Measurements from ENCODE around the gene SNTN. TPM values are rescaled to one million over a fixed set of nuclear protein-coding genes. Genes with fewer than 3 reads are reported as not detected.

The SNTN gene
- not detected for total RNA-seq
- polyA plus RNA-seq (2013, experiment 1 of 2): not detected
- polyA plus RNA-seq (2013, experiment 2 of 2): not detected
- total RNA-seq: 0 to 0.08 (median 0) reads per million in 172 experiments

GRCh38 chr3:63652066-63652725 lies at the start of gene SNTN:
Gene SNTN, plus strand, starts transcription at chr3:63652675. Its CDS starts 13 bp downstream, at chr3:63652688.
- TF ChIP-seq CTCF (IDR thresholded peaks at IDR 0.05): no peak
- intact Hi-C loops (cut with DNase I, micrococcal nuclease): no loop called here
- CTCF ChIA-PET: no interaction called here

GRCh38 chr3:63607716-63608115 lies 44.8 kb upstream of the SNTN start:
- ChIA-PET POLR2A (no interaction called here), CTCF (no interaction called here)
- Histone ChIP-seq H3K36me3 (ENCODE audit: insufficient read depth, low read length) (no peaks in the 10 kb centered on the region), H3K9me3 (ENCODE audit: control insufficient read depth in 1 of 2, insufficient read depth in 1 of 2, low read length in 2 of 2) (no peaks in the 10 kb centered on the region), H3K4me1 (ENCODE audit: insufficient read depth, low read length) (no peaks in the 10 kb centered on the region), H3K27ac (ENCODE audit: low read depth in 1 of 2, low read length in 2 of 2) (no peak overlapping the region), H3K27me3 (ENCODE audit: control insufficient read depth in 1 of 2, insufficient read depth in 2 of 2, low read length in 2 of 2) (no peaks in the 10 kb centered on the region), H3K4me3 (ENCODE audit: low read length) (no peak overlapping the region)
- Mint-ChIP-seq H3K4me1 (ENCODE audit: low read depth) (no peaks in the 10 kb centered on the region), H3K4me3 (no peak overlapping the region), H3K36me3 (ENCODE audit: low read depth) (no peaks in the 10 kb centered on the region), H3K9me3 (peaks cover 7% of the 10 kb centered on the region), H3K27ac (no peak overlapping the region), H3K27me3 (peaks cover 6% of the 10 kb centered on the region)
- intact Hi-C loops (cut with DNase I, micrococcal nuclease): no loop called here
- ATAC-seq (ENCODE audit: poor library complexity) (no peak), DNase-seq (no peak)
- no peak for TF ChIP-seq CTCF (IDR thresholded peaks at IDR 0.05)

More at GRCh38 chr3:63652066-63652725, at the start of gene SNTN:
- Histone ChIP-seq H3K27me3 (ENCODE audit: control insufficient read depth in 1 of 2, insufficient read depth in 2 of 2, low read length in 2 of 2) (no peaks in the 10 kb centered on the region), H3K4me1 (ENCODE audit: insufficient read depth, low read length) (no peaks in the 10 kb centered on the region), H3K4me3 (ENCODE audit: low read length) (no peak within 1 kb of the TSS), H3K36me3 (ENCODE audit: insufficient read depth, low read length) (no peaks in the 10 kb centered on the region), H3K9me3 (ENCODE audit: control insufficient read depth in 1 of 2, insufficient read depth in 1 of 2, low read length in 2 of 2) (no peaks in the 10 kb centered on the region), H3K27ac (ENCODE audit: low read depth in 1 of 2, low read length in 2 of 2) (no peak within 1 kb of the TSS)
- DNase-seq (no peak), ATAC-seq (ENCODE audit: poor library complexity) (no peak)
- Mint-ChIP-seq H3K4me1 (ENCODE audit: low read depth) (no peaks in the 10 kb centered on the region), H3K4me3 (no peak within 1 kb of the TSS), H3K27ac (no peak within 1 kb of the TSS), H3K9me3 (no peaks in the 10 kb centered on the region), H3K36me3 (ENCODE audit: low read depth) (no peaks in the 10 kb centered on the region), H3K27me3 (no peaks in the 10 kb centered on the region)
- POLR2A ChIA-PET: no interaction called here

GRCh38 chr3:63609408-63609807 lies 43.1 kb upstream of the SNTN start:
- no peaks in the 10 kb centered on the region for H3K36me3 Mint-ChIP-seq (ENCODE audit: low read depth)
- ChIA-PET CTCF (no interaction called here), POLR2A (no interaction called here)
- intact Hi-C loops (cut with DNase I, micrococcal nuclease): no loop called here
- no peak for DNase-seq
- H3K4me3 Mint-ChIP-seq: no peak overlapping the region
- no peaks in the 10 kb centered on the region for H3K4me1 ChIP-seq (ENCODE audit: insufficient read depth, low read length)
- H3K4me3 ChIP-seq (ENCODE audit: low read length): no peak overlapping the region
- H3K27ac Mint-ChIP-seq: no peak overlapping the region
- H3K27ac ChIP-seq (ENCODE audit: low read depth in 1 of 2, low read length in 2 of 2): no peak overlapping the region
- H3K9me3 Mint-ChIP-seq: peaks cover 7% of the 10 kb centered on the region
- H3K9me3 ChIP-seq (ENCODE audit: control insufficient read depth in 1 of 2, insufficient read depth in 1 of 2, low read length in 2 of 2): no peaks in the 10 kb centered on the region
- no peak for TF ChIP-seq CTCF (IDR thresholded peaks at IDR 0.05)
- H3K27me3 Mint-ChIP-seq: peaks cover 3% of the 10 kb centered on the region
- H3K4me1 Mint-ChIP-seq (ENCODE audit: low read depth): no peaks in the 10 kb centered on the region
- no peaks in the 10 kb centered on the region for H3K27me3 ChIP-seq (ENCODE audit: control insufficient read depth in 1 of 2, insufficient read depth in 2 of 2, low read length in 2 of 2)
- H3K36me3 ChIP-seq (ENCODE audit: insufficient read depth, low read length): no peaks in the 10 kb centered on the region
- no peak for ATAC-seq (ENCODE audit: poor library complexity)

Data from CD4-positive, alpha-beta T cell (primary cell).